RWPE1 (cell line): Measurements from ENCODE around the gene RPS3.
A peak's percentile ranks its signal among the peaks of the same experiment; 100 is the strongest.

Experiments
- CTCF ChIA-PET: fragments of 350-600 bp; sonication (Branson Sonifier 250); formaldehyde crosslinking; extraction: SDS; loops from one replicate; lab custom pipeline; 2021; lab: Yijun Ruan, JAX
- POLR2A ChIA-PET: fragments of 400-600 bp; formaldehyde crosslinking; extraction: SDS; loops from one replicate; lab custom pipeline; 2020; ENCODE audit warnings: antibody characterized with exemption; ENCODE audit not compliant: low non-redundant PET; lab: Yijun Ruan, JAX
- DNase-seq: peaks from one replicate; pipeline ENCODE4 v3.0.0; 2012; ENCODE audit warnings: low spot score
- H3K27ac ChIP-seq: fragments of 450-650 bp; 2 replicates; pipeline ENCODE4 v1.5.1; 2017
- TF ChIP-seq, protein P1 (sequence below): fragments of 450-650 bp; conservative IDR thresholded peaks from 2 replicates; pipeline ENCODE4 v1.5.1; 2017; ENCODE audit warnings: low read depth, mild to moderate bottlenecking

Gene RPS3

DNA sequence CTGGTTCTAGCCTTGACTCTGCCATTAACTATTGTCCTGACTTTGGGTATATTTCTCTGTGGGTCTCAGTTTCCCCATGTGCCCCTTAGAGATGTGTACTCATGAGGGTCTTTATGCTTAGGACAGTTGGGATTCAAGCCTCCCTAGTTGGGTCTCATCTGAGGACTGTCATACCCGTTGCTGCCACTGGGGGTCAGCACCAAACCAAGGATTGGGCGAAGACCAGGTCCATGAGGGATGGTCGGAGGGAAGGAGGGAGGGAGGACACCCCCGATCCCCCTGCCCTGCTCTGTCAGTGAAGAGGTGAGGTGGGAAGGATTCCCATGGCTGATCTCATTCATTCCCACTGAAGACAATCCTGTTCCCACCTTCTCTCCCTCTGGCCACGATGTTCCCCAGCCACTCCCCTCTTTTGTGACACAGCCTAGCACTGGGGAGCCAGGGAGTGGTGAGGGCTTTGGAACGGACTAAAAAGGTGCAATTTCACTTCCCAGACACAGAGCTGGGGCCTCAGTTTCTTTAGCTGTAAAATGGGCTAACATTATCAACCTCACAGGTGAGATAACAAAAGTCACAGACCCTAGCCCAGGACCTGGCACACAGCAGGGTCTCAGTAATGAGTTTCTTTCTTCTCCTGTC, 46.1 kb downstream of the RPS3 start:
- H3K27ac ChIP-seq: no peak overlapping the region
- CTCF ChIA-PET: interaction anchor here (0.6 to 4.4 kb wide), 13 partner anchors 14 to 1334 kb away, joined by 3 to 42 read pairs (median 3); partner anchors contain the start of gene GDPD5
- POLR2A ChIA-PET: no interaction called here
- DNase-seq: peak; percentile 69
- TF ChIP-seq, protein P1, sequence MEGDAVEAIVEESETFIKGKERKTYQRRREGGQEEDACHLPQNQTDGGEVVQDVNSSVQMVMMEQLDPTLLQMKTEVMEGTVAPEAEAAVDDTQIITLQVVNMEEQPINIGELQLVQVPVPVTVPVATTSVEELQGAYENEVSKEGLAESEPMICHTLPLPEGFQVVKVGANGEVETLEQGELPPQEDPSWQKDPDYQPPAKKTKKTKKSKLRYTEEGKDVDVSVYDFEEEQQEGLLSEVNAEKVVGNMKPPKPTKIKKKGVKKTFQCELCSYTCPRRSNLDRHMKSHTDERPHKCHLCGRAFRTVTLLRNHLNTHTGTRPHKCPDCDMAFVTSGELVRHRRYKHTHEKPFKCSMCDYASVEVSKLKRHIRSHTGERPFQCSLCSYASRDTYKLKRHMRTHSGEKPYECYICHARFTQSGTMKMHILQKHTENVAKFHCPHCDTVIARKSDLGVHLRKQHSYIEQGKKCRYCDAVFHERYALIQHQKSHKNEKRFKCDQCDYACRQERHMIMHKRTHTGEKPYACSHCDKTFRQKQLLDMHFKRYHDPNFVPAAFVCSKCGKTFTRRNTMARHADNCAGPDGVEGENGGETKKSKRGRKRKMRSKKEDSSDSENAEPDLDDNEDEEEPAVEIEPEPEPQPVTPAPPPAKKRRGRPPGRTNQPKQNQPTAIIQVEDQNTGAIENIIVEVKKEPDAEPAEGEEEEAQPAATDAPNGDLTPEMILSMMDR: peak; percentile 90

DNA sequence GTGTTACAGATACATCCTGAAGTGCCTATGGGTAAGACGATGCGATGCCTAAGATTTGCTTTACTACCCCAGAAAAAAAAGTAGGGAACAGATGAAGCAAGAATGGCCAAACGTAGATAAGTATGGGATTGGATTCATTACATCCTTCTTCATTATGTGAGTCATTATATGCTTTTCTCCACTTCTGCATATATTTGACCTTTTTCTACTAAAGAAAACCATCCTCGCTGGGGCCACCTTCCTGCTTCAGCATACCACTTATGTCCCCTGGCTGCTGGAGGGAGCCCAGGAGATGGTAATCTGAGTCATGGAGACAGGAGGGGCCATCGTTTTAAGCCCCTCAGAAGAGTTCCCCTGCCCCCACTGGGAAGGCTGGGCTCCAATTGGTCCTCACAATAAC, 48.1 kb downstream of the RPS3 start:
- TF ChIP-seq, protein P1: no peak
- POLR2A ChIA-PET: no interaction called here
- H3K27ac ChIP-seq: no peak overlapping the region
- CTCF ChIA-PET: interaction anchor here (1.4 to 4.4 kb wide), 2 partner anchors 82 to 84 kb away, joined by 4 to 42 read pairs; no protein-coding TSS in a partner anchor
- DNase-seq: no peak

DNA sequence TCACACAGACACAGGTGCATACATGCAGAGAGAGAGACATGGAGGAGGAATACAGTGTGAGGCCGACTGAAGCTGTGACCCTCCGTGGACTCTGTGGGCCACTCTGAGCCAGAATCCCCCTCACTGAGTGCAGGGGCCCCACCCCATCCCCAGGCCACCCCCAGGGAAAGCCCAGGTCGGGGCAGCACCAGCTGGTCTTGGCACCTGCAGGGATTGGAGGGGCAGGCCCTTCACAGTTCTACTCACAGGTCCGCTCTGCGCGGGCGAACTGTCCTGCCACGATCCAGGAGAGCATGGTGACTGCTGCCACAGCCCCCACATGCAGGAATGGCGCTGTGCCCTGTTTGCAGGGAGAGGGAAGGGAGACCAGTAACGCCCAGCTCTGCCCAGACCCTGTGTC, 50.0 kb downstream of the RPS3 start:
- TF ChIP-seq, protein P1: no peak
- H3K27ac ChIP-seq: no peak overlapping the region
- CTCF ChIA-PET: interaction anchor here (1.1 kb wide), 1 partner anchor 83 kb away, joined by 3 read pairs; no protein-coding TSS in a partner anchor
- POLR2A ChIA-PET: no interaction called here
- no peak for DNase-seq

DNA sequence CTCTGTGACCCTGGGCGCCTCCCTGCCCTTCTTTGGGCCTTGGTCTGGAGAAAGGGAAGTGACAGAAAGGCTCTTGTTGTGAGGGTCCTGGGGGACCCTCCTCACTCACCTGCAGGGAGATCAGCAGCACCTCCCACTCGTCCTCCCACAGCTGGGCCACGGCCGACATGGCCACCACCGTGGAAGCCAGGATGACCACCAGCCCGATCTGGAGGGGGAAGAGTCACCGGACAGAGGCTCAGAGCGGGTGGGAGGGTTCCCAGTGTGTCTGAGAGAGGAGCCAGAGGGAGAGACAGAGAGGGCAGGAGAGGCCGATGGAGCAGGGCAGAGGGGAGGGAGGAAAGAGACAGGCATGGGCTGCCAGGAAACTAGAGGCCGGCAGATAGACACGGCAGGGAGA, 50.5 kb downstream of the RPS3 start:
- TF ChIP-seq, protein P1: no peak
- ChIA-PET CTCF (no interaction called here), POLR2A (no interaction called here)
- no peak overlapping the region for H3K27ac ChIP-seq
- DNase-seq: no peak

DNA sequence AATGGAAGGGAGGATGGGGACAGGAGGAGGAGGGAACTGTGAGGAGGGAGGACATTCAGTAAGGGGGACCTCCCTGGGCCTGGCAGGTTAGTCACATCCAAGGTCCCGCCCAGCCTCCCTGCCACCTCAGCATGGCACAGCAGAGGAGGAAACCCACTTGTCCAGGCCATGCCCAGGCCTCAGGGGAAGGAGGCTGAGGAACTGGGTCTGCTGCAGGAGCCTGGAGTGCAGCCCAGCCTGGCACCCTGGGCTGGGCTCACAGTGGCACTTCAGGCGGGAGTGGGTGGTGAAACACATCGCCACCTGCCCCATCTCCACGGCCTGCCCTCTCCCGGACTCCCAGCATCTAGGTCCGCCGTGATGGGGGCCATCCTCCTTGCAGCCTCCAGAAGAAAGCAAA, 50.9 kb downstream of the RPS3 start:
- no peak overlapping the region for H3K27ac ChIP-seq
- ChIA-PET CTCF (no interaction called here), POLR2A (no interaction called here)
- DNase-seq: no peak
- TF ChIP-seq, protein P1: no peak

DNA sequence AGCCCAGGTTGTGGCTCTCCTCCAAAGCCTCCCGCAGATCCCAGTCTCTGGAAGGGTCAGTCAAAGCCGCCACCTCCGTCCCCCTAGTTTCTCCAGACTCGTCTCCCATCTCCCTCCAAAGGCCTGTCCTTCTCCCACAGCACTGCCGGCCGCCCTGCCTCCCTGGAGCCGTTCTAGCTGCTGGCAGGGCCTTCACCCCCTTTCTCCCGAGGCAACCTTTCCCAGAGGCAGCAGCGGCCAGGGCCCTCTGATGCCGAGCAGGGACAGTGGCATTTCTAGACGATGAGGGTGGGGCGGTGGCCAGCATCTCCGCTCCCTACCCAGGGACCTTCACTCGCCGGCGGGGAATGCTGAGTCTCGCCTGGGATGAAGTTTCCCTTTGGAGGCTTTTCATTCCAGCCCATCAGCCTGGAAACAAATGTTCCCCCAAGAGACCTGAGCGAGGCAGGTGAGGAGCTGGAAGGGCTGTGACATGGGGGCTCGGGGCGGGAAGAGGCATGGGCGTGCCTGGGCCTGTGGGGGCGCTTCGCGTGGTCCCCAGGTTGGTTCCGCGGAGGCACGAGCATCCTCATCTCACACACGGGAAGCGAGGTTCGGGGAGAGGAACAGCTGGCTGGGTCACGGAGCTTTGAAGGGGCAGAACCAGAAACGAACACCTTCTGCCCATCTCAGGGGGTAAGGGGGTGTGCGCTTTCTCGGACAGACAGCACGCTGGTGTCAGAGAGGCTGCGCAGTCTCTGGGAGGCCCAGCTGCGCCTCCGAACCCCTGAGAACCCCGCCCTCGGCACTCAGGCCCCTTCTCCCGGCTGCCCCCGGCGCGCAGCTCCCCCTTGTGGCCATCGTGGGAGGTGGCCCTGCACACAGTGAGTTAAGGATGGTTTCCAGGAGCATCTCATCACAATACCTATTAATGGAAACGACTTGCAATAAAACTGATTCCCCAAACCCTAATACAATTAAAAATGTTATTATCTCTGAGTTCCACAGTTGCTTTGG, 51.8 kb downstream of the RPS3 start:
- H3K27ac ChIP-seq: no peak overlapping the region
- DNase-seq: no peak
- POLR2A ChIA-PET: no interaction called here
- TF ChIP-seq, protein P1: peak; percentile 68
- CTCF ChIA-PET: interaction anchor here (0.5 to 2.0 kb wide), 7 partner anchors 14 to 443 kb away, joined by 3 to 11 read pairs (median 4); no protein-coding TSS in a partner anchor
